IMR-90 (cell line): Measurements from ENCODE around the gene GCH1. TPM values are rescaled to one million over a fixed set of nuclear protein-coding genes. Genes with fewer than 3 reads are reported as not detected.

Experiments used
- ATAC-seq: fragments of 200-7000 bp; cut with Tn5 transposase; 2 replicates; pipeline ENCODE4 v1.9.1; 2020; ENCODE audit warnings: low read depth, mild to moderate bottlenecking, moderate library complexity
- BruUV-seq: library from RNA; stranded (reverse); fragments of 400-500 nt; replicated peaks from 2 replicates; lab custom pipeline; 2021; lab: Mats Ljungman, UMichigan
- CTCF ChIA-PET: fragments of 300-600 bp; formaldehyde crosslinking; extraction: SDS; loops from one replicate; lab custom pipeline; 2021; ENCODE audit warnings: antibody characterized with exemption; lab: Yijun Ruan, JAX
- POLR2A ChIA-PET: fragments of 300-600 bp; sonication (Branson Sonifier 250); formaldehyde crosslinking; loops from one replicate; lab custom pipeline; 2022; ENCODE audit warnings: antibody characterized with exemption; ENCODE audit not compliant: unreplicated experiment; lab: Charles Lee
- DNase-seq: peaks from one replicate; pipeline ENCODE4 v3.0.0; 2013
- H2AFZ ChIP-seq: replicated peaks from 2 replicates; pipeline ENCODE3; 2013; ENCODE audit warnings: low read length, mild to moderate bottlenecking; ENCODE audit not compliant: poor library complexity
- H2AK5ac ChIP-seq: 2 replicates; pipeline ENCODE4 v1.6.1; 2013; ENCODE audit warnings: low read depth, low read length, inconsistent platforms
- H2AK9ac ChIP-seq: replicated peaks from 2 replicates; pipeline ENCODE3; 2013; ENCODE audit warnings: mild to moderate bottlenecking, low read depth, low read length, moderate library complexity; ENCODE audit not compliant: poor library complexity
- H2BK120ac ChIP-seq: 2 replicates; pipeline ENCODE4 v1.6.1; 2013; ENCODE audit warnings: low read depth, low read length, inconsistent platforms
- H2BK15ac ChIP-seq: 3 replicates; pipeline ENCODE4 v1.6.1; 2013; ENCODE audit warnings: low read depth, low read length, inconsistent platforms
- H2BK20ac ChIP-seq: 2 replicates; pipeline ENCODE4 v1.6.1; 2013; ENCODE audit warnings: low read depth, mild to moderate bottlenecking, inconsistent platforms, low read length, moderate library complexity
- H2BK5ac ChIP-seq: 2 replicates; pipeline ENCODE4 v1.6.1; 2013; ENCODE audit warnings: mild to moderate bottlenecking, low read depth, low read length, inconsistent platforms; ENCODE audit not compliant: poor library complexity, severe bottlenecking
- H3K14ac ChIP-seq: replicated peaks from 2 replicates; pipeline ENCODE4 v1.6.1; 2013; ENCODE audit warnings: low read depth, low read length, inconsistent platforms
- H3K18ac ChIP-seq: 2 replicates; pipeline ENCODE4 v1.6.1; 2013; ENCODE audit warnings: low read depth, low read length, control low read depth
- H3K23ac ChIP-seq: 2 replicates; pipeline ENCODE4 v1.6.1; 2013; ENCODE audit warnings: low read depth, low read length, inconsistent platforms
- H3K27ac ChIP-seq: 2 replicates; pipeline ENCODE4 v1.5.1; 2013; ENCODE audit warnings: mild to moderate bottlenecking, control low read depth, low read length; ENCODE audit not compliant: insufficient read depth
- H3K27me3 ChIP-seq: 2 replicates; pipeline ENCODE4 v1.6.1; 2013; ENCODE audit warnings: low read length; ENCODE audit not compliant: control insufficient read depth, insufficient read depth
- H3K36me3 ChIP-seq: 2 replicates; pipeline ENCODE4 v1.6.1; 2013; ENCODE audit warnings: low read length, mixed read lengths; ENCODE audit not compliant: control insufficient read depth, insufficient read depth
- H3K4ac ChIP-seq: 2 replicates; pipeline ENCODE4 v1.6.1; 2013; ENCODE audit warnings: low read depth, low read length, inconsistent platforms
- H3K4me1 ChIP-seq: 2 replicates; pipeline ENCODE4 v1.6.1; 2013; ENCODE audit warnings: low read length, mixed read lengths; ENCODE audit not compliant: control insufficient read depth, insufficient read depth
- H3K4me2 ChIP-seq: 2 replicates; pipeline ENCODE4 v1.6.1; 2013; ENCODE audit warnings: low read depth, mild to moderate bottlenecking, control low read depth, low read length, moderate library complexity
- H3K4me3 ChIP-seq: 2 replicates; pipeline ENCODE4 v1.5.1; 2013; ENCODE audit warnings: low read depth, mild to moderate bottlenecking, control low read depth, low read length, moderate library complexity; ENCODE audit not compliant: insufficient read depth
- H3K56ac ChIP-seq: 2 replicates; pipeline ENCODE4 v1.6.1; 2013; ENCODE audit warnings: low read length, inconsistent platforms; ENCODE audit not compliant: insufficient read depth; ENCODE audit errors: extremely low read depth
- H3K79me1 ChIP-seq, 2 experiments: 2 replicates each; pipeline ENCODE4 v1.6.1; 2013; ENCODE audit warnings: low read length in 2 of 2, inconsistent platforms in 1 of 2, low read depth in 1 of 2
- H3K9ac ChIP-seq: 2 replicates; pipeline ENCODE4 v1.6.1; 2013; ENCODE audit warnings: low read depth, low read length, control low read depth
- H3K9me1 ChIP-seq: 2 replicates; pipeline ENCODE4 v1.6.1; 2013; ENCODE audit warnings: low read length, inconsistent platforms; ENCODE audit not compliant: insufficient read depth
- H3K9me3 ChIP-seq: 2 replicates; pipeline ENCODE4 v1.6.1; 2013; ENCODE audit warnings: low read length; ENCODE audit not compliant: control insufficient read depth, insufficient read depth
- H4K20me1 ChIP-seq: 2 replicates; pipeline ENCODE4 v1.6.1; 2013; ENCODE audit warnings: low read length, inconsistent platforms; ENCODE audit not compliant: insufficient read depth
- H4K5ac ChIP-seq: 2 replicates; pipeline ENCODE4 v1.6.1; 2013; ENCODE audit warnings: mild to moderate bottlenecking, low read depth, low read length, control low read depth
- H4K8ac ChIP-seq, 2 experiments: 2 replicates each; pipeline ENCODE4 v1.6.1; 2013; ENCODE audit warnings: low read depth in 2 of 2, low read length in 2 of 2, control low read depth in 1 of 2, inconsistent platforms in 1 of 2
- H4K91ac ChIP-seq: 2 replicates; pipeline ENCODE4 v1.6.1; 2013; ENCODE audit warnings: low read depth, low read length, inconsistent platforms; ENCODE audit not compliant: insufficient read depth
- BHLHE40 ChIP-seq: fragments of 150-350 bp; IDR thresholded peaks from 2 replicates; pipeline ENCODE4 v1.6.1; 2016; ENCODE audit warnings: mild to moderate bottlenecking, low read depth, low read length
- CEBPB ChIP-seq: IDR thresholded peaks from 2 replicates; pipeline ENCODE4 v1.6.1; 2012; ENCODE audit warnings: low read depth, low read length, improper control_type of control experiment
- CHD1 ChIP-seq: IDR thresholded peaks from 2 replicates; pipeline ENCODE4 v1.6.1; 2012; ENCODE audit warnings: low read depth, low read length, improper control_type of control experiment
- ELK1 ChIP-seq: fragments of 150-350 bp; IDR thresholded peaks from 2 replicates; pipeline ENCODE4 v1.6.1; 2016; ENCODE audit warnings: low read depth, mild to moderate bottlenecking, low read length, moderate library complexity, borderline replicate concordance
- FOS ChIP-seq: fragments of 150-350 bp; IDR thresholded peaks from 2 replicates; pipeline ENCODE4 v1.6.1; 2016; ENCODE audit warnings: low read depth, low read length
- MAFK ChIP-seq: IDR thresholded peaks from 2 replicates; pipeline ENCODE4 v1.6.1; 2012; ENCODE audit warnings: low read depth, low read length, improper control_type of control experiment
- MAZ ChIP-seq: IDR thresholded peaks from 2 replicates; pipeline ENCODE4 v1.6.1; 2012; ENCODE audit warnings: low read depth, mild to moderate bottlenecking, low read length, improper control_type of control experiment, moderate library complexity, borderline replicate concordance
- MXI1 ChIP-seq: IDR thresholded peaks from 2 replicates; pipeline ENCODE4 v1.6.1; 2012; ENCODE audit warnings: low read depth, mild to moderate bottlenecking, low read length, moderate library complexity, borderline replicate concordance
- NFE2L2 ChIP-seq: fragments of 150-350 bp; IDR thresholded peaks from 2 replicates; pipeline ENCODE4 v1.6.1; 2016; ENCODE audit warnings: low read depth, mild to moderate bottlenecking, low read length
- POLR2A ChIP-seq: IDR thresholded peaks from 2 replicates; pipeline ENCODE4 v1.6.1; 2012; ENCODE audit warnings: mild to moderate bottlenecking, low read depth, low read length
- RAD21 ChIP-seq: IDR thresholded peaks from 2 replicates; pipeline ENCODE4 v1.6.1; 2012; ENCODE audit warnings: low read length, improper control_type of control experiment
- RCOR1 ChIP-seq: IDR thresholded peaks from 2 replicates; pipeline ENCODE4 v1.6.1; 2012; ENCODE audit warnings: mild to moderate bottlenecking, low read length, improper control_type of control experiment; ENCODE audit not compliant: insufficient replicate concordance
- RFX5 ChIP-seq: IDR thresholded peaks from 2 replicates; pipeline ENCODE4 v1.8.0; 2012; ENCODE audit warnings: low read depth, mild to moderate bottlenecking, low read length, moderate library complexity
- SMC3 ChIP-seq: fragments of 150-350 bp; IDR thresholded peaks from 2 replicates; pipeline ENCODE4 v1.6.1; 2016; ENCODE audit warnings: low read depth, mild to moderate bottlenecking, antibody characterized with exemption, low read length, moderate library complexity
- USF2 ChIP-seq: fragments of 150-350 bp; IDR thresholded peaks from 2 replicates; pipeline ENCODE4 v1.6.1; 2017; ENCODE audit warnings: mild to moderate bottlenecking, antibody characterized with exemption, low read length, low read depth
- WGBS, 2 experiments: methylation state at CpG; one replicate each; pipeline versions ENCODE4 v1.1.5 to v1.1.7; 2013; ENCODE audit warnings: missing lambda C conversion rate in 2 of 2; ENCODE audit not compliant: insufficient read length in 1 of 2; ENCODE audit errors: extremely low coverage in 2 of 2; 5-methylcytosine and 5-hydroxymethylcytosine counted together
- dilution Hi-C: fragments of 300-500 bp; cut with HindIII; formaldehyde crosslinking; loops from one replicate; pipeline ENCODE4 v1.14.3; 2018; ENCODE audit warnings: low sequenced_read_pairs; ENCODE audit not compliant: unreplicated experiment
- in situ Hi-C: fragments of 300-500 bp; cut with MboI; formaldehyde crosslinking; loops from 3 replicates; pipeline ENCODE4 v1.14.3; 2019; ENCODE audit warnings: low sequenced_read_pairs, inconsistent platforms, mixed read lengths
- intact Hi-C: fragments of 100-400 bp; cut with micrococcal nuclease; formaldehyde crosslinking; loops from 2 replicates; pipeline ENCODE4 v1.10.0; 2022
- polyA plus RNA-seq, 3 experiments: library from polyadenylated mRNA; depleted of rRNA; stranded (reverse); fragments of >200 nt; gene quantifications; 2 replicates each; pipeline ENCODE4 v1.2.3, GENCODE V29; 2012; ENCODE audit warnings: low replicate concordance in 1 of 3
- total RNA-seq: library from RNA; depleted of rRNA; stranded (reverse); fragments of >200 nt; gene quantifications from 2 replicates; pipeline ENCODE4 v1.2.3, GENCODE V29; 2012

Gene GCH1
- total and polyA plus RNA-seq, 2 of the 4 experiments (the other 2 are of a cell fraction), result 0.54 to 0.74 TPM

GRCh38 chr14:54798465-54799124, 104.0 kb downstream of the GCH1 start:
- peaks cover 7% of the 10 kb centered on the region for H3K9me3 ChIP-seq
- no peak overlapping the region for H3K9ac ChIP-seq
- no peak overlapping the region for H3K23ac ChIP-seq
- in situ Hi-C loops (no loop called here), dilution Hi-C loops (no loop called here), intact Hi-C loops (no loop called here)
- no peaks in the 10 kb centered on the region for H3K79me1 ChIP-seq
- no peak overlapping the region for H2BK15ac ChIP-seq
- no TSS peak for BruUV-seq
- H2BK20ac ChIP-seq, result no peak overlapping the region
- H3K18ac ChIP-seq, result no peak overlapping the region
- H3K27me3 ChIP-seq, result no peaks in the 10 kb centered on the region
- no peak overlapping the region for H3K56ac ChIP-seq
- no peak overlapping the region for H3K27ac ChIP-seq
- WGBS, 2 experiments, result 92% methylated on average over 3 of the region's 9 CpGs; no CpG with 5 or more reads in 1 of the 2 experiments
- H4K5ac ChIP-seq, result no peak overlapping the region
- H2AK9ac ChIP-seq, result no peak overlapping the region
- no peak overlapping the region for H3K14ac ChIP-seq
- H4K20me1 ChIP-seq, result no peaks in the 10 kb centered on the region
- peaks cover 4% of the 10 kb centered on the region; the same call in 1 of the 2 replicates for H3K36me3 ChIP-seq
- no peak overlapping the region for H4K91ac ChIP-seq
- ChIA-PET CTCF (interaction anchor here (1.0 kb wide), 1 partner anchor 16 kb away, joined by 3 read pairs; no protein-coding TSS in a partner anchor), POLR2A (no interaction called here)
- no peak overlapping the region for H2AFZ ChIP-seq
- H2AK5ac ChIP-seq, result no peak overlapping the region
- no peak for TF ChIP-seq POLR2A
- TF ChIP-seq USF2, result no peak
- TF ChIP-seq RCOR1, result no peak
- no peak for TF ChIP-seq MXI1
- no peak for TF ChIP-seq NFE2L2
- no peak for TF ChIP-seq MAFK
- no peak for TF ChIP-seq ELK1
- TF ChIP-seq MAZ, result no peak
- no peak for TF ChIP-seq FOS
- TF ChIP-seq CEBPB, result no peak
- TF ChIP-seq SMC3, result no peak
- no peak for TF ChIP-seq RFX5
- TF ChIP-seq BHLHE40, result no peak
- no peak for TF ChIP-seq CHD1
- TF ChIP-seq RAD21, result no peak
- no peak overlapping the region for H3K4me3 ChIP-seq
- no peak overlapping the region for H2BK5ac ChIP-seq
- peaks cover 4% of the 10 kb centered on the region; the same call in 1 of the 2 replicates for H3K9me1 ChIP-seq
- H3K4me2 ChIP-seq, result no peak overlapping the region
- H4K8ac ChIP-seq, result no peak overlapping the region
- peaks cover 13% of the 10 kb centered on the region for H3K4me1 ChIP-seq
- no peak overlapping the region for H3K4ac ChIP-seq
- H2BK120ac ChIP-seq, result no peak overlapping the region
- DNase-seq (no peak), ATAC-seq (no peak)
